ENCODE data around the gene SCN5A.

GRCh38 chr3:38560996-38561717 lies 88.3 kb downstream of the SCN5A start:
- TF ChIP-seq CTCF (IDR thresholded peaks at IDR 0.05) (no peak), GABPA (IDR thresholded peaks at IDR 0.05; ENCODE audit: low read depth) (no peak), PBX3 (IDR thresholded peaks at IDR 0.05) (no peak), REST (IDR thresholded peaks at IDR 0.05; ENCODE audit: low read depth, low read length) (no peak), YY1 (IDR thresholded peaks at IDR 0.05; ENCODE audit: low read depth) (no peak), ELF1 (IDR thresholded peaks at IDR 0.05) (no peak), NRF1 (IDR thresholded peaks at IDR 0.05; ENCODE audit: low read depth, low read length) (no peak), EZH2phosphoT487 (IDR thresholded peaks at IDR 0.05; ENCODE audit: borderline replicate concordance, low read depth) (no peak), POLR2AphosphoS5 (IDR thresholded peaks at IDR 0.05; ENCODE audit: low read depth, low read length) (no peak), RAD21 (IDR thresholded peaks at IDR 0.05; ENCODE audit: low read length) (no peak), EP300 (IDR thresholded peaks at IDR 0.05; ENCODE audit: borderline replicate concordance in 1 of 2, low read depth in 1 of 2, low read length in 1 of 2) (no peak), NFIC (IDR thresholded peaks at IDR 0.05; ENCODE audit: borderline replicate concordance) (no peak), TAF1 (IDR thresholded peaks at IDR 0.05; ENCODE audit: borderline replicate concordance, low read depth, low read length) (no peak)

All from SK-N-SH (cell line).